IMR-90 (cell line): ENCODE results near the gene ERLIN1.

Experiments used
- BHLHE40 ChIP-seq: fragments of 150-350 bp; IDR thresholded peaks from 2 replicates; pipeline ENCODE4 v1.6.1; 2016; ENCODE audit warnings: mild to moderate bottlenecking, low read depth, low read length
- CEBPB ChIP-seq: IDR thresholded peaks from 2 replicates; pipeline ENCODE4 v1.6.1; 2012; ENCODE audit warnings: low read depth, low read length, improper control_type of control experiment
- CHD1 ChIP-seq: IDR thresholded peaks from 2 replicates; pipeline ENCODE4 v1.6.1; 2012; ENCODE audit warnings: low read depth, low read length, improper control_type of control experiment
- CTCF ChIP-seq: conservative IDR thresholded peaks from 2 replicates; pipeline ENCODE4 v1.5.1; 2012; ENCODE audit warnings: mild to moderate bottlenecking, low read depth, low read length, improper control_type of control experiment
- ELK1 ChIP-seq: fragments of 150-350 bp; IDR thresholded peaks from 2 replicates; pipeline ENCODE4 v1.6.1; 2016; ENCODE audit warnings: low read depth, mild to moderate bottlenecking, low read length, moderate library complexity, borderline replicate concordance
- MAZ ChIP-seq: IDR thresholded peaks from 2 replicates; pipeline ENCODE4 v1.6.1; 2012; ENCODE audit warnings: low read depth, mild to moderate bottlenecking, low read length, improper control_type of control experiment, moderate library complexity, borderline replicate concordance
- MXI1 ChIP-seq: IDR thresholded peaks from 2 replicates; pipeline ENCODE4 v1.6.1; 2012; ENCODE audit warnings: low read depth, mild to moderate bottlenecking, low read length, moderate library complexity, borderline replicate concordance
- NFE2L2 ChIP-seq: fragments of 150-350 bp; IDR thresholded peaks from 2 replicates; pipeline ENCODE4 v1.6.1; 2016; ENCODE audit warnings: low read depth, mild to moderate bottlenecking, low read length
- POLR2A ChIP-seq: IDR thresholded peaks from 2 replicates; pipeline ENCODE4 v1.6.1; 2012; ENCODE audit warnings: mild to moderate bottlenecking, low read depth, low read length
- RAD21 ChIP-seq: IDR thresholded peaks from 2 replicates; pipeline ENCODE4 v1.6.1; 2012; ENCODE audit warnings: low read length, improper control_type of control experiment
- RCOR1 ChIP-seq: IDR thresholded peaks from 2 replicates; pipeline ENCODE4 v1.6.1; 2012; ENCODE audit warnings: mild to moderate bottlenecking, low read length, improper control_type of control experiment; ENCODE audit not compliant: insufficient replicate concordance
- RFX5 ChIP-seq: IDR thresholded peaks from 2 replicates; pipeline ENCODE4 v1.8.0; 2012; ENCODE audit warnings: low read depth, mild to moderate bottlenecking, low read length, moderate library complexity
- SMC3 ChIP-seq: fragments of 150-350 bp; IDR thresholded peaks from 2 replicates; pipeline ENCODE4 v1.6.1; 2016; ENCODE audit warnings: low read depth, mild to moderate bottlenecking, antibody characterized with exemption, low read length, moderate library complexity
- USF2 ChIP-seq: fragments of 150-350 bp; IDR thresholded peaks from 2 replicates; pipeline ENCODE4 v1.6.1; 2017; ENCODE audit warnings: mild to moderate bottlenecking, antibody characterized with exemption, low read length, low read depth

GRCh38 chr10:100131571-100131970, 54.3 kb downstream of the ERLIN1 start:
- TF ChIP-seq CTCF (no peak), BHLHE40 (no peak), RAD21 (no peak), SMC3 (no peak), USF2 (no peak), CEBPB (no peak), POLR2A (no peak), CHD1 (no peak), MXI1 (no peak), NFE2L2 (no peak), RFX5 (no peak), ELK1 (no peak), RCOR1 (no peak), MAZ (no peak)
